Smooth muscle cell of the brain vasculature (primary cell): ENCODE measurements around the gene SLC2A5.

Source experiments
- DNase-seq: peaks from one replicate; pipeline ENCODE4 v3.0.0-alpha.2; 2012; ENCODE audit warnings: low read depth, low spot score

The SLC2A5 gene

GRCh38 chr1:9088807-9089206 lies 19.4 kb upstream of the SLC2A5 start:
- no peak for DNase-seq

GRCh38 chr1:9087411-9088125 lies 18.1 kb upstream of the SLC2A5 start:
- DNase-seq = no peak

- DNase-seq = no peak
These were observed 17.4 kb upstream of the SLC2A5 start for GRCh38 chr1:9086796-9087195.

- DNase-seq = no peak
These were observed 16.6 kb upstream of the SLC2A5 start for GRCh38 chr1:9086045-9086444.

- DNase-seq = no peak
These were observed 16.0 kb upstream of the SLC2A5 start for GRCh38 chr1:9085306-9085940.

- DNase-seq = no peak
These were observed 15.5 kb upstream of the SLC2A5 start for GRCh38 chr1:9084906-9085305.

- DNase-seq = no peak
These were observed 12.0 kb upstream of the SLC2A5 start for GRCh38 chr1:9081473-9081872.

- no peak for DNase-seq
These were observed 11.4 kb upstream of the SLC2A5 start for GRCh38 chr1:9080705-9081291.

- DNase-seq = no peak
These were observed 10.7 kb upstream of the SLC2A5 start for GRCh38 chr1:9079988-9080704.

GRCh38 chr1:9078752-9079500 lies 9.5 kb upstream of the SLC2A5 start:
- no peak for DNase-seq

GRCh38 chr1:9078015-9078751 lies 8.7 kb upstream of the SLC2A5 start:
- no peak for DNase-seq

- no peak for DNase-seq
These were observed 5.6 kb upstream of the SLC2A5 start for GRCh38 chr1:9075022-9075421.

- no peak for DNase-seq
These were observed 3.7 kb upstream of the SLC2A5 start for GRCh38 chr1:9073143-9073542.

- no peak for DNase-seq
These were observed 2.3 kb upstream of the SLC2A5 start for GRCh38 chr1:9071554-9072235.

- DNase-seq = no peak
These were observed 1.1 kb upstream of the SLC2A5 start for GRCh38 chr1:9070486-9070885.

- DNase-seq = no peak
These were observed 482 bp downstream of the SLC2A5 start for GRCh38 chr1:9068981-9069325.

GRCh38 chr1:9066945-9067807 lies 2.3 kb downstream of the SLC2A5 start:
- DNase-seq = no peak

GRCh38 chr1:9065213-9065751 lies 4.2 kb downstream of the SLC2A5 start:
- DNase-seq = no peak

GRCh38 chr1:9062846-9063245 lies 6.6 kb downstream of the SLC2A5 start:
- peak; percentile 15 for DNase-seq
